GM10266 (cell line): ENCODE measurements around the gene BBIP1.

Experiments used
- DNase-seq: peaks from one replicate; pipeline ENCODE4 v3.0.0; 2012; ENCODE audit errors: extremely low spot score
- CTCF ChIP-seq: IDR thresholded peaks from 2 replicates; pipeline ENCODE4 v1.5.1; 2012; ENCODE audit warnings: mild to moderate bottlenecking, low read depth; ENCODE audit not compliant: control insufficient read depth, insufficient read depth; ENCODE audit errors: missing control alignments

Gene BBIP1

GRCh38 chr10:110881905-110882304, 37.1 kb downstream of the BBIP1 start:
- no peak for TF ChIP-seq CTCF
- no peak for DNase-seq

- no peak for TF ChIP-seq CTCF
- no peak for DNase-seq
Measured at GRCh38 chr10:110881247-110881646, 37.7 kb downstream of the BBIP1 start.

- no peak for DNase-seq
- TF ChIP-seq CTCF: no peak
Measured at GRCh38 chr10:110880012-110880411, 39.0 kb downstream of the BBIP1 start.

GRCh38 chr10:110876788-110877187, 42.2 kb downstream of the BBIP1 start:
- TF ChIP-seq CTCF: no peak
- no peak for DNase-seq

- no peak for TF ChIP-seq CTCF
- no peak for DNase-seq
Measured at GRCh38 chr10:110876000-110876399, 43.0 kb downstream of the BBIP1 start.

GRCh38 chr10:110873951-110874350, 45.0 kb downstream of the BBIP1 start:
- TF ChIP-seq CTCF: no peak
- DNase-seq: no peak

GRCh38 chr10:110872984-110873923, 45.7 kb downstream of the BBIP1 start:
- no peak for TF ChIP-seq CTCF
- DNase-seq: no peak
